ENCODE results near the gene USP54.
A peak's percentile ranks its signal among the peaks of the same experiment; 100 is the strongest.

USP54 gene

GRCh38 chr10:73529089-73529832 lies 61.9 kb downstream of the USP54 start:
- DNase-seq (ENCODE audit: low spot score) = peak; percentile 82

GRCh38 chr10:73522263-73522662 lies 68.9 kb downstream of the USP54 start:
- DNase-seq (ENCODE audit: low spot score) = no peak

- DNase-seq (ENCODE audit: low spot score) = no peak
These were observed 71.8 kb downstream of the USP54 start for GRCh38 chr10:73519336-73519735.

GRCh38 chr10:73517166-73517888 lies 73.8 kb downstream of the USP54 start:
- no peak for DNase-seq (ENCODE audit: low spot score)

- no peak for DNase-seq (ENCODE audit: low spot score)
These were observed 78.9 kb downstream of the USP54 start for GRCh38 chr10:73512207-73512743.

- no peak for DNase-seq (ENCODE audit: low spot score)
These were observed 81.4 kb downstream of the USP54 start for GRCh38 chr10:73509695-73510094.

GRCh38 chr10:73506491-73506890 lies 84.7 kb downstream of the USP54 start:
- no peak for DNase-seq (ENCODE audit: low spot score)

GRCh38 chr10:73506074-73506473 lies 85.1 kb downstream of the USP54 start:
- DNase-seq (ENCODE audit: low spot score) = no peak

GRCh38 chr10:73503037-73503436 lies 88.1 kb downstream of the USP54 start:
- no peak for DNase-seq (ENCODE audit: low spot score)

- DNase-seq (ENCODE audit: low spot score) = no peak
These were observed 89.5 kb downstream of the USP54 start for GRCh38 chr10:73501651-73502050.

- DNase-seq (ENCODE audit: low spot score) = no peak
These were observed 93.5 kb downstream of the USP54 start for GRCh38 chr10:73497623-73498022.

GRCh38 chr10:73495884-73496674 lies 95.1 kb downstream of the USP54 start, which contains the start of gene PPP3CB:
PPP3CB (minus strand) TSS chr10:73496024; CDS start chr10:73495889, 135 bp downstream.
- no peak for DNase-seq (ENCODE audit: low spot score)

GRCh38 chr10:73495226-73495883 lies 95.8 kb downstream of the USP54 start:
- DNase-seq (ENCODE audit: low spot score) = peak; percentile 94

- DNase-seq (ENCODE audit: low spot score) = no peak
These were observed 96.3 kb downstream of the USP54 start for GRCh38 chr10:73494877-73495225.

GRCh38 chr10:73494213-73494612 lies 96.9 kb downstream of the USP54 start:
- DNase-seq (ENCODE audit: low spot score) = no peak

GRCh38 chr10:73493781-73494180 lies 97.4 kb downstream of the USP54 start:
- DNase-seq (ENCODE audit: low spot score) = no peak

GRCh38 chr10:73486601-73487000 lies 104.5 kb downstream of the USP54 start:
- no peak for DNase-seq (ENCODE audit: low spot score)

GRCh38 chr10:73485320-73485719 lies 105.8 kb downstream of the USP54 start:
- DNase-seq (ENCODE audit: low spot score) = no peak

- DNase-seq (ENCODE audit: low spot score) = no peak
These were observed 111.0 kb downstream of the USP54 start for GRCh38 chr10:73480158-73480557.

- no peak for DNase-seq (ENCODE audit: low spot score)
These were observed 112.5 kb downstream of the USP54 start for GRCh38 chr10:73478636-73479035.

- DNase-seq (ENCODE audit: low spot score) = no peak
These were observed 119.9 kb downstream of the USP54 start for GRCh38 chr10:73471226-73471625.

- no peak for DNase-seq (ENCODE audit: low spot score)
These were observed 121.6 kb downstream of the USP54 start for GRCh38 chr10:73469579-73469978.

All from iPS-NIHi11 (cell line).